Fibroblast of peridontal ligament (primary cell): ENCODE results near the gene HAGH.
"Not testable (repeated sequence)": the region's sequence is repeated elsewhere in the genome, so short reads cannot be mapped to it uniquely, and the experiment has no call there.

Experiments used
- DNase-seq: peaks from one replicate; pipeline ENCODE4 v3.0.0-alpha.2; 2010; ENCODE audit errors: extremely low read depth

The HAGH gene

DNA sequence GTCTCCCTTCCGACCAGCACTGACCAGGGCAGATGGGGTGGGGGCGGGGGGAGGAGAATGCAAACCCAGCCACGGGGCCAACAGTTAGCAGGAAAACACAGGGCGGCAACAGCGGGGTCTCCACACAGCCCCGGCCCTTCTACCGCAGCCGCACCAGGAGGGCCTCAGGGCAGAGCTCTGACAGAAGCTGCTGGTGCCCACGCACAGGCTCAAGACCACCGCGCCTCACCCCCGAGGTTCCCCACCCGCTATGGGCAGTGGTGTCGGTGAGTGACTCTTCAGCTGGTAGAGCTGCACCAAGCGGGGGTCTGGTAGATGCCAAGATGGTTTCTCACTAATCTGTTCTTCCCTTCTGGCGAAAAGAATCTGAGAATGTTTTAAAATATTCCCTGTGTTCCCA lies 16.1 kb downstream of the HAGH start:
- DNase-seq, result no peak

GRCh38 chr16:1810106-1810505 lies 16.5 kb downstream of the HAGH start:
- DNase-seq, result no peak

- no peak for DNase-seq
These were observed 17.3 kb downstream of the HAGH start for GRCh38 chr16:1809281-1809801.

DNA sequence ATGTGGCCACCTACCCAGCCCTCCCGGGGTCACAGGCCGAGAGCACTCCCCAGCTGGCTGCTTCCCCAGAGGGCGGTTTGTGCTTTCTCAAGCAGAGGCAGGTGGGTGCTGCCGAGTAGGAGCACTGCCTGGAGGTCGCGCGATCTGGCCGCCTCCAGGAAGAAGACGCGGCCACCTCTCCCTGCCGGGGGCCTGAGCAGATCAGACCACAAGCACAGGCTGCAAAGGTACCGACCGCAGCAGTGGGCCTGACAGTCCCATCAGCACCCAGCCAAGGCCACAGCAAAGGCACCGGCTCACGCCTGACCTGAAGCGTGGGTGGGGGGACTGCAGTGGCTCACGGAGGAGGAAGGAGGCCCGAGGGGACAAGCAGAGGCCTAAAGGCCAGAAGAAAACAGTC lies 17.9 kb downstream of the HAGH start:
- DNase-seq, result no peak

- no peak for DNase-seq
These were observed 19.0 kb downstream of the HAGH start for GRCh38 chr16:1807626-1808025.

- DNase-seq, result no peak
These were observed 25.9 kb downstream of the HAGH start for GRCh38 chr16:1800701-1801100.

- DNase-seq, result not testable (repeated sequence)
These were observed 27.4 kb downstream of the HAGH start for GRCh38 chr16:1799263-1799662.

DNA sequence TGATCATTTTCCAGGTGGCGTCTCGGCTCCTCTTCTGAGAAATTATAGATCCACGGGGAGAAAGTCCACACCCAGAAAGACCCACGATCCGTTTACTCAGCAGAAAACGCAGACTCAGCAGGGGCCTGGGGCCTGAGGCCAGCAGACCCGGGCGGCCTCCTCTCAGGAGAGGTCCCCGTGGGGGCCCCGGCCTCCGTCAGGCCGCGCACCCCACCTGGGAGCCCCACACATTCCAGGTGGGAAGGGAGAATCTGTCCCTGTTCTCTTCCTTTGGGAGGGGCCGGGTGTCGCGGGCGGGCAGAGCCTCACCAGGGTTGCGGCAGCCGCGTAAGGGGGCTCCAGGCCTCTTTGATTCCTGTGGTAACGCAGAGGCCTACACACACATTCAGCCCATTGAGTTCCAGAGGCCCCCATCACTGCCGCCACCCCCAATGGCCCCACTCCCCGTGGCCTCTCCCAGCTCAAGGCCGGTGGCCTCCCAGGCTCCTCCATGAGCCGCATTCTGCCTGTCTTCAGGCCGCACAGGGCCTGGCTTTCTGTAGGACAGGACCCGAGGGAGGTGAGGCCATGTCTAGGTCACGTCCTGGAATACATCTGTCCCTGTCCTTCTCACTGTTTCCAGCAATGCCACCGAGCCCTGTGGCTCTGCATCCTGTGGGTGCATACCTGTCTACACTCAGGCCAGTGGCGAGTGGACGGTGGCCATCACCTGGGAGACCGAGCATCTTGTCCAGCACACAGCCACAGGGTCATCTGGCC lies 31.5 kb downstream of the HAGH start:
- DNase-seq, result no peak

DNA sequence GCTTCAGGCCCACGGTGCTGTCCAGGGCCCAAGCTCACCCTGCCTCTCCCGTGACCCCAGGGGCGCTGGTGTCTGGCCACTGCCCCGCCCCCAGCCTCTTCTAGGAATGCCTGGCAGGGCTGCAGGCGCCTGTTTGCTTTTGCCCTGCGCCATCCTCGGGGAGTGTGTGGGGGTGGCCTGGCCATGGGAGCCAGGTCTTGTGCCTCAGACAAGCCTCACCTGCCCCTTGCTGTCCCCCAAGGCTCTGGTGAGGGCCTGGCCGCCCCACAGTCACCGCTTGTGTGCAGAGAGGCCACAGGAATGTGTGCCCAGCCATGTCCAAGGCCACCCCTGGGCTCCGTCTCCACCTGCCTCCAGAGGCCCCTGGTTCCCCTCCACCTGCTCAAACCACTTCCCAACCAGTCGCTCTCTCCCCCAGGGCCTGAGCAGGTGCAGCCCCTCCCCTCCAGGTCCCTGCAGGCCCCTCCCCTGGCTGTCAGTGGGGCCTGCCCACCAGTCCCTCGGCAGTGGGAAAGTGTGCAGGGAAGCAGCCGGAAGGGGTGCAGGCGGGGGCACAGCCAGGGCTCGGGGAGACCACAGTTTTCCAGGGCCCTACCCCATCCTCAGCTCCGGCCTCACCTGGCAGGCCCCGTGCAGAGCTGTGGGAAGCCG lies 32.3 kb downstream of the HAGH start:
- no peak for DNase-seq

GRCh38 chr16:1793578-1794220 lies 32.9 kb downstream of the HAGH start, which contains the start of gene IGFALS:
Gene IGFALS (minus strand): TSS chr16:1793705. CDS start chr16:1793652, 53 bp downstream.
- DNase-seq, result no peak

DNA sequence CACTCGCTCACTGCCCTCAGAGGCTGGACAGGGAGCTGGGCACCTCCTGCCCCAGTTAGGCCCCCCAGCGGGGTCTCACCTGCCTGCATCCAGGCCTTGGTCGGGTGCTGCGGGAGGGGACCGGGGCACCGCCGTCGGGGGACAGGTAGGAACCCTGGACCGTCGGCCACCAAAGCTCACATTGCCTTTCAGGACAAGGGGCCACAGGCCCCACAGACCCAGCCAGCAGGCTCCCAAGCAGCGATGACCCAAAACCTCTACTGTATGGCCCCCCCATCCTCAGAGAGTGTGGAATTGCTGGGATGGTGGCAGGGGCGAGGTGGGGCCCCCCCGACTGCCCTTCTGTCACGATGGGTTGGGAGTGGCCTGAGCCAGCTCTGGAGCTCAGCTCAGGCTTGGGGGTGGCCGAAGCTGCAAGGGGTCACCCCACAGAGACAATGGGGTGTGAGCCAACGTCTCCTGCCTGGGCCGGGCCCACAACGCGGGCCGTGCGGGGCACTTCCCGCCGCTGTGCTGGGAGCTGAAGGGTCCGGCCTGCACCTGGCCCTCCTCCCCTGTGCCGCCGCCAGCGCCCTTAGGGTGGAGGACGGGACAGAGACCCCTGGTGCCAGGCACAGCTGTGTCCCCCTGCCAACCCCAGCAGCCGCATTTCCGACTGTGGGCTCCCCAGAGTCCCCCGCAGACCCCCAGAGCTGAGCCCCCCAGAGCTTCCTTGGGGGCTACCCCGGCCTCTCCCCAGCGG lies 33.6 kb downstream of the HAGH start:
- no peak for DNase-seq

DNA sequence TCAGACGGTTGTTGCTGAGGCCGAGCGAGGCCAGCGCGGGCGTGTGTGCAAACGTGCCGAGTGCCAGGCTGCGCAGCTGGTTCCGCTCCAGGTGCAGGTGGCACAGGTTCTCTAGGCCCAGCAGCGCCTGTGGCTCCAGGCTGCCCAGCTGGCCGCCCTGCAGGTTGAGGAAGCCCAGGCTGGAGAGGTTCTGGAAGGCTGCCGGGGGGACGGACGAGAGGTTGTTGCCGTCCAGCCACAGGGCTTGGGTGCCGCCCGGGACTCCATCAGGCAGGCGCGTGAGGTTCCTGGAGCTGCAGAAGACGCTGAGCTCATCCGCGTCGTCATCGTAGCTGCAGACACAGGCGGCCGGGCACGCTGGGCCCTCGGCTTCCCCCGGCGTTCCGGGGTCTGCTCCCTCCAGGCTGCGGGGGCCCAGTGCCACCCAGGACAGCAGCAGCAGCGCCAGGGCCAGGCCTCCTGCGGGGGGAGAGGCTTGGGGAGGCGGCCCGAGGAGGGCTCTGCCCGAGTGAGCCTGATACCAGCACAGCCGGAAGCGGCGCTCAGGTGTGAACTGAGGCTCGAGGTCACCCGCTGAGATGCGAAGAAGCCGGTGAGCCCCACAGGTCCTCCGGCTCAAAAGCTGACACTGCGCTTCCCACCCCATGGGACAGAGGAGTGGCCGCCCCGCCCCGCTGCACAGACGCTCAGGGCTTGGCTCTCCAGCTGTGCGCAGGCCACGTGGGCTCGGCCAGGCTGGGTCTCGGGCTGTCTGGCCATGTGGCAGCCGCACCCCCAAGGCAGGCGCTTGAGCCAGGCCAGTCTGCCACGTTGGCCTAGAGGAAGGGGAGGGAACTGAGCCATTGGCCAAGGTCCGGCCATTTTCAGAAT lies 34.4 kb downstream of the HAGH start:
- DNase-seq, result no peak

- DNase-seq, result no peak
These were observed 35.2 kb downstream of the HAGH start for GRCh38 chr16:1791256-1791942.

- no peak for DNase-seq
These were observed 35.9 kb downstream of the HAGH start for GRCh38 chr16:1790611-1791255.

DNA sequence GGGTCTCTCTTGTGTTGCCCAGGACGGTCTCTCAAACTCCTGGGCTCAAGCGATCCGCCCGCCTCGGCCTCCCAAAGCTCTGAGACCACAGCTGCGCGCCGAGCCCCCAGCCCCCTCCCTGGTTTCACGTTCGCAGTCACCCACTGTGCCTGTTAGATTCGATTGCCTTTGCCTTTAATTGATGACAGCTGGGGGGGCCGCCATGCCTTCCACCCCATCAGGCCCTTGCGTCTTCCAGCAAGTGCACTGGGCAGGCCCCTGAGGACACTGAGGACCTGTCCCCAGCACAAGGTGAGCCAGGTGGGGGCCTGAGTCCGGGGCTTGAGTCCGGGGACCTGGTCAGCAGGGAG lies 36.4 kb downstream of the HAGH start:
- no peak for DNase-seq

GRCh38 chr16:1789643-1790045 lies 37.0 kb downstream of the HAGH start:
- no peak for DNase-seq

GRCh38 chr16:1788708-1789100 lies 37.9 kb downstream of the HAGH start:
- DNase-seq, result no peak

- DNase-seq, result no peak
These were observed 38.4 kb downstream of the HAGH start for GRCh38 chr16:1788095-1788707.

- no peak for DNase-seq
These were observed 39.1 kb downstream of the HAGH start for GRCh38 chr16:1787322-1788094.
